ENCODE results near the gene TMEM86A. TPM values are rescaled to one million over a fixed set of nuclear protein-coding genes. Genes with fewer than 3 reads are reported as not detected.

Gene TMEM86A
- polyA plus RNA-seq, 1 of the 3 experiments (the other 2 are of a cell fraction): 1.2 TPM

GRCh38 chr11:18741783-18742182 lies 43.2 kb downstream of the TMEM86A start (continued):
- TF ChIP-seq, protein P1, sequence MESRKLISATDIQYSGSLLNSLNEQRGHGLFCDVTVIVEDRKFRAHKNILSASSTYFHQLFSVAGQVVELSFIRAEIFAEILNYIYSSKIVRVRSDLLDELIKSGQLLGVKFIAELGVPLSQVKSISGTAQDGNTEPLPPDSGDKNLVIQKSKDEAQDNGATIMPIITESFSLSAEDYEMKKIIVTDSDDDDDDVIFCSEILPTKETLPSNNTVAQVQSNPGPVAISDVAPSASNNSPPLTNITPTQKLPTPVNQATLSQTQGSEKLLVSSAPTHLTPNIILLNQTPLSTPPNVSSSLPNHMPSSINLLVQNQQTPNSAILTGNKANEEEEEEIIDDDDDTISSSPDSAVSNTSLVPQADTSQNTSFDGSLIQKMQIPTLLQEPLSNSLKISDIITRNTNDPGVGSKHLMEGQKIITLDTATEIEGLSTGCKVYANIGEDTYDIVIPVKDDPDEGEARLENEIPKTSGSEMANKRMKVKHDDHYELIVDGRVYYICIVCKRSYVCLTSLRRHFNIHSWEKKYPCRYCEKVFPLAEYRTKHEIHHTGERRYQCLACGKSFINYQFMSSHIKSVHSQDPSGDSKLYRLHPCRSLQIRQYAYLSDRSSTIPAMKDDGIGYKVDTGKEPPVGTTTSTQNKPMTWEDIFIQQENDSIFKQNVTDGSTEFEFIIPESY (IDR thresholded peaks at IDR 0.05; ENCODE audit: borderline replicate concordance, low read depth): no peak

- Histone ChIP-seq H3K4me2 (no peak overlapping the region), H3K9ac (no peak overlapping the region), H2AFZ (ENCODE audit: low read depth) (no peak overlapping the region), H3K36me3 (replicated peaks in 1 of 2; ENCODE audit: control insufficient read depth in 1 of 2, insufficient read depth in 2 of 2, low read length in 1 of 2) (no peaks in the 10 kb centered on the region), H3K27ac (ENCODE audit: low read depth in 2 of 2, low read length in 1 of 2) (no peak overlapping the region), H3F3A (replicated peaks; ENCODE audit: insufficient read depth) (no peaks in the 10 kb centered on the region), H3K9me2 (no peaks in the 10 kb centered on the region), H3K4me3 (ENCODE audit: low read depth in 2 of 2, low read length in 1 of 2) (no peak overlapping the region), H3K9me3 (no peaks in the 10 kb centered on the region), H3K4me1 (ENCODE audit: control insufficient read depth in 1 of 2, insufficient read depth in 2 of 2, low read depth in 1 of 2, low read length in 1 of 2) (no peaks in the 10 kb centered on the region; a peak in 1 of 4 replicates), H4K20me1 (ENCODE audit: insufficient read depth) (no peaks in the 10 kb centered on the region), H3K27me3 (ENCODE audit: insufficient read depth) (no peaks in the 10 kb centered on the region), H3K79me2 (ENCODE audit: insufficient read depth) (no peaks in the 10 kb centered on the region)
- ChIA-PET POLR2A (no interaction called here), CTCF (interaction anchor here (1.0 to 11.6 kb wide), 9 partner anchors 13 to 628 kb away, joined by 3 to 103 read pairs (median 4); no protein-coding TSS in a partner anchor)
- TF ChIP-seq MEF2A (IDR thresholded peaks at IDR 0.05; ENCODE audit: borderline replicate concordance, low read depth): no peak
- no peak for TF ChIP-seq TAF1 (IDR thresholded peaks at IDR 0.05; ENCODE audit: borderline replicate concordance, low read depth, low read length)
- no peak for TF ChIP-seq SMC3 (IDR thresholded peaks at IDR 0.05; ENCODE audit: low read depth, low read length)
- TF ChIP-seq, protein P1 (IDR thresholded peaks at IDR 0.05; ENCODE audit: borderline replicate concordance, low read depth): no peak
- no peak for TF ChIP-seq RFX5 (IDR thresholded peaks at IDR 0.05; ENCODE audit: low read length)
- TF ChIP-seq, protein P2, sequence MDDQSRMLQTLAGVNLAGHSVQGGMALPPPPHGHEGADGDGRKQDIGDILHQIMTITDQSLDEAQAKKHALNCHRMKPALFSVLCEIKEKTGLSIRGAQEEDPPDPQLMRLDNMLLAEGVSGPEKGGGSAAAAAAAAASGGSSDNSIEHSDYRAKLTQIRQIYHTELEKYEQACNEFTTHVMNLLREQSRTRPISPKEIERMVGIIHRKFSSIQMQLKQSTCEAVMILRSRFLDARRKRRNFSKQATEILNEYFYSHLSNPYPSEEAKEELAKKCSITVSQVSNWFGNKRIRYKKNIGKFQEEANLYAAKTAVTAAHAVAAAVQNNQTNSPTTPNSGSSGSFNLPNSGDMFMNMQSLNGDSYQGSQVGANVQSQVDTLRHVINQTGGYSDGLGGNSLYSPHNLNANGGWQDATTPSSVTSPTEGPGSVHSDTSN (IDR thresholded peaks at IDR 0.05): no peak
- no peak for TF ChIP-seq RCOR1 (IDR thresholded peaks at IDR 0.05; ENCODE audit: low read length)
- TF ChIP-seq USF2 (IDR thresholded peaks at IDR 0.05; ENCODE audit: borderline replicate concordance, low read depth, low read length): no peak
- TF ChIP-seq NRF1 (IDR thresholded peaks at IDR 0.05; ENCODE audit: low read depth, low read length): no peak
- TF ChIP-seq FOSL2 (IDR thresholded peaks at IDR 0.05; ENCODE audit: borderline replicate concordance, low read depth): no peak
- no peak for TF ChIP-seq MXI1 (IDR thresholded peaks at IDR 0.05; ENCODE audit: low read depth, low read length)
- no peak for TF ChIP-seq RXRA (IDR thresholded peaks at IDR 0.05; ENCODE audit: borderline replicate concordance, low read depth)
- no peak for TF ChIP-seq FOXJ3 (CRISPR knock-in tag; IDR thresholded peaks at IDR 0.05)
- TF ChIP-seq SIN3A (IDR thresholded peaks at IDR 0.05; ENCODE audit: borderline replicate concordance, low read depth, low read length): no peak
- TF ChIP-seq GABPA (IDR thresholded peaks at IDR 0.05; ENCODE audit: low read depth): no peak
- no peak for TF ChIP-seq RAD21 (IDR thresholded peaks at IDR 0.05; ENCODE audit: low read length)
- no peak for TF ChIP-seq CHD2 (IDR thresholded peaks at IDR 0.05; ENCODE audit: low read length, partially characterized antibody)
- TF ChIP-seq JUND (IDR thresholded peaks at IDR 0.05): no peak
- no peak for DNase-seq
- WGBS (ENCODE audit: low lambda C conversion rate): 84% methylated on average over 9 of the region's 10 CpGs
Measured at GRCh38 chr11:18743365-18743764, 44.8 kb downstream of the TMEM86A start.
